ENCODE data around the gene RCHY1. TPM values are rescaled to one million over a fixed set of nuclear protein-coding genes. Genes with fewer than 3 reads are reported as not detected.
"Not testable (repeated sequence)": the region's sequence is repeated elsewhere in the genome, so short reads cannot be mapped to it uniquely, and the experiment has no call there.

The RCHY1 gene
- 10 to 100 TPM; 42.7 to 57.1 (median 49.2) TPM for polyA plus RNA-seq (ENCODE audit: insufficient read length in 4 of 4)

GRCh38 chr4:75514131-75514948, at the start of gene RCHY1, which contains the start of gene THAP6:
Gene RCHY1 (minus strand): TSS chr4:75514403. CDS start chr4:75514286, 117 bp downstream.
Gene THAP6 (plus strand): TSS chr4:75514473. CDS start chr4:75515453, 980 bp downstream.
- peak; percentile 92 to 95 (median 94) for DNase-seq (ENCODE audit: low read depth in 4 of 4, low spot score in 3 of 4)

- DNase-seq (ENCODE audit: low read depth in 4 of 4, low spot score in 3 of 4): no peak
Observed at GRCh38 chr4:75561789-75562188, 47.6 kb upstream of the RCHY1 start.

- no peak for DNase-seq (ENCODE audit: low read depth in 4 of 4, low spot score in 3 of 4)
Observed at GRCh38 chr4:75557696-75558095, 43.5 kb upstream of the RCHY1 start.

- DNase-seq (ENCODE audit: low read depth in 4 of 4, low spot score in 3 of 4): no peak
Observed at GRCh38 chr4:75555294-75556164, 41.3 kb upstream of the RCHY1 start, which contains the start of gene ODAPH. Gene ODAPH (plus strand): TSS chr4:75556066. CDS start chr4:75556083, 17 bp downstream.

GRCh38 chr4:75552452-75552851, 38.2 kb upstream of the RCHY1 start:
- no peak for DNase-seq (ENCODE audit: low read depth in 4 of 4, low spot score in 3 of 4)

GRCh38 chr4:75549019-75549418, 34.8 kb upstream of the RCHY1 start:
- DNase-seq (ENCODE audit: low read depth in 4 of 4, low spot score in 3 of 4): no peak

GRCh38 chr4:75547647-75548387, 33.6 kb upstream of the RCHY1 start:
- DNase-seq (ENCODE audit: low read depth in 4 of 4, low spot score in 3 of 4): peak in 1 of 4 donors; percentile 2

GRCh38 chr4:75545526-75545925, 31.3 kb upstream of the RCHY1 start:
- DNase-seq (ENCODE audit: low read depth in 4 of 4, low spot score in 3 of 4): no peak

GRCh38 chr4:75544870-75545269, 30.7 kb upstream of the RCHY1 start:
- no peak for DNase-seq (ENCODE audit: low read depth in 4 of 4, low spot score in 3 of 4)

- DNase-seq (ENCODE audit: low read depth in 4 of 4, low spot score in 3 of 4): not testable (repeated sequence)
Observed at GRCh38 chr4:75544220-75544619, 30.0 kb upstream of the RCHY1 start.

GRCh38 chr4:75542824-75543223, 28.6 kb upstream of the RCHY1 start:
- no peak for DNase-seq (ENCODE audit: low read depth in 4 of 4, low spot score in 3 of 4)

- not testable (repeated sequence) for DNase-seq (ENCODE audit: low read depth in 4 of 4, low spot score in 3 of 4)
Observed at GRCh38 chr4:75537308-75537707, 23.1 kb upstream of the RCHY1 start.

GRCh38 chr4:75533926-75534325, 19.7 kb upstream of the RCHY1 start:
- not testable (repeated sequence) for DNase-seq (ENCODE audit: low read depth in 4 of 4, low spot score in 3 of 4)

GRCh38 chr4:75533339-75533887, 19.2 kb upstream of the RCHY1 start:
- not testable (repeated sequence) for DNase-seq (ENCODE audit: low read depth in 4 of 4, low spot score in 3 of 4)

- DNase-seq (ENCODE audit: low read depth in 4 of 4, low spot score in 3 of 4): not testable (repeated sequence)
Observed at GRCh38 chr4:75531536-75532143, 17.4 kb upstream of the RCHY1 start.

- DNase-seq (ENCODE audit: low read depth in 4 of 4, low spot score in 3 of 4): no peak
Observed at GRCh38 chr4:75530556-75531322, 16.5 kb upstream of the RCHY1 start.

- no peak for DNase-seq (ENCODE audit: low read depth in 4 of 4, low spot score in 3 of 4)
Observed at GRCh38 chr4:75527482-75527881, 13.3 kb upstream of the RCHY1 start.

GRCh38 chr4:75525910-75526309, 11.7 kb upstream of the RCHY1 start:
- no peak for DNase-seq (ENCODE audit: low read depth in 4 of 4, low spot score in 3 of 4)

- no peak for DNase-seq (ENCODE audit: low read depth in 4 of 4, low spot score in 3 of 4)
Observed at GRCh38 chr4:75525086-75525485, 10.9 kb upstream of the RCHY1 start.
